Fibroblast of lung (primary cell): ENCODE measurements around the gene F13A1. TPM values are rescaled to one million over a fixed set of nuclear protein-coding genes. Genes with fewer than 3 reads are reported as not detected.

Experiments
- DNase-seq, 2 donors: peaks; one replicate each; pipeline versions ENCODE4 v3.0.0 to v3.0.0-alpha.2; 2010; ENCODE audit warnings: low read depth in 2 of 2
- H2AFZ ChIP-seq: 2 replicates; pipeline ENCODE4 v1.5.1; 2012; ENCODE audit warnings: low read length, control low read depth, inconsistent platforms
- H3K27ac ChIP-seq: 2 replicates; pipeline ENCODE4 v1.5.1; 2011; ENCODE audit warnings: low read length, control low read depth; ENCODE audit not compliant: insufficient read depth
- H3K27me3 ChIP-seq: 2 replicates; pipeline ENCODE4 v1.5.1; 2011; ENCODE audit warnings: mild to moderate bottlenecking, low read length; ENCODE audit not compliant: control insufficient read depth, insufficient read depth
- H3K36me3 ChIP-seq: 2 replicates; pipeline ENCODE4 v1.5.1; 2011; ENCODE audit warnings: low read length; ENCODE audit not compliant: control insufficient read depth, insufficient read depth
- H3K4me1 ChIP-seq: 2 replicates; pipeline ENCODE4 v1.5.1; 2011; ENCODE audit warnings: low read length; ENCODE audit not compliant: control insufficient read depth, insufficient read depth; ENCODE audit errors: extremely low read depth
- H3K4me2 ChIP-seq: 2 replicates; pipeline ENCODE4 v1.5.1; 2011; ENCODE audit warnings: low read length, control low read depth; ENCODE audit not compliant: insufficient read depth; ENCODE audit errors: extremely low read depth
- H3K4me3 ChIP-seq, 4 experiments: fragments of 200-600 bp in 1 of 4; sonication (generic) in 1 of 4; replicated peaks in 1 of 4; 2 replicates each; pipeline ENCODE4 v1.5.1; 2011 to 2016; ENCODE audit warnings: low read length in 4 of 4, low read depth in 3 of 4, mild to moderate bottlenecking in 3 of 4, control low read depth in 2 of 4, inconsistent platforms in 1 of 4, mixed read lengths in 1 of 4; ENCODE audit not compliant: insufficient read depth in 1 of 4; ENCODE audit errors: control extremely low read depth in 1 of 4
- H3K79me2 ChIP-seq: 2 replicates; pipeline ENCODE4 v1.5.1; 2012; ENCODE audit warnings: mild to moderate bottlenecking, low read length, inconsistent platforms; ENCODE audit not compliant: control insufficient read depth, insufficient read depth
- H3K9ac ChIP-seq: 2 replicates; pipeline ENCODE4 v1.5.1; 2011; ENCODE audit warnings: mild to moderate bottlenecking, low read length, control low read depth; ENCODE audit not compliant: insufficient read depth
- H3K9me3 ChIP-seq: 2 replicates; pipeline ENCODE4 v1.5.1; 2012; ENCODE audit warnings: low read depth, low read length; ENCODE audit not compliant: control insufficient read depth, insufficient read depth
- H4K20me1 ChIP-seq: 2 replicates; pipeline ENCODE4 v1.5.1; 2011; ENCODE audit warnings: low read length; ENCODE audit not compliant: control insufficient read depth, insufficient read depth; ENCODE audit errors: extremely low read depth
- EZH2 ChIP-seq: IDR thresholded peaks from 2 replicates; pipeline ENCODE4 v1.5.1; 2012; ENCODE audit warnings: low read length, control low read depth, mild to moderate bottlenecking; ENCODE audit errors: missing control alignments
- polyA plus RNA-seq, 2 donors: library from polyadenylated mRNA; depleted of rRNA in 1 of 2; stranded (reverse) in 1 of 2; unstranded in 1 of 2; fragments of >200 nt; gene quantifications; 2 replicates each; pipeline ENCODE4 v1.2.1, GENCODE V29; 2011 to 2012; ENCODE audit warnings: missing spikeins in 1 of 2
- total RNA-seq: library from RNA; depleted of rRNA; stranded (reverse); fragments of >200 nt; gene quantifications from 2 replicates; pipeline ENCODE4 v1.2.1, GENCODE V29; 2014
- TF ChIP-seq, protein P1 (sequence below), 2 donors: IDR thresholded peaks in 1 of 2; conservative IDR thresholded peaks in 1 of 2; 1 replicate in 1 of 2; 2 replicates in 1 of 2; pipeline ENCODE4 v1.5.1; 2011 to 2012; ENCODE audit warnings: low read length in 2 of 2, control low read depth in 1 of 2, inconsistent platforms in 1 of 2, low read depth in 1 of 2, mild to moderate bottlenecking in 1 of 2

Gene F13A1
- total and polyA plus RNA-seq, 2 donors (not counting 1 experiment from before 2014, with no cell fraction given) = not detected

DNA sequence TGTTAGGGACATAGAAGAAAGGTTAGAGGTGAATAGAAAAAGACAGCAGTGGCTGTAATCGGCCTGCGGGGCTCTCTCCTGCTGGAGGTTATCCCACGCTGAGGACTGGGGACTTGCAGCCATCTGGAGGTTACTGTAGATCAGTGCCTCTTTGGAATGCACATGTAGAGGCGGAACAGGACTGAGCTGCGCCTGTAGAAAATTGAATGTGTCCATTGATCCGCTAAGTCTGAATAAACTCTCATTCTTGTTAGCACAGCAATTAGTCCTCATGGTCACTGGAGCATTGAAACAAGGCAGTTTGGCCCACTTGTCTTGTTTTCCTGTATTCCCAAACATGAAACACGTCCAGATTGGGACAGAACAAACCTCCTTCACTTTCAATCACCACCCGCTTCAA is 46.3 kb upstream of the F13A1 start:
- no peak for DNase-seq
- Histone ChIP-seq H3K9ac (no peak overlapping the region), H3K27ac (no peak overlapping the region), H3K36me3 (no peaks in the 10 kb centered on the region), H3K9me3 (no peaks in the 10 kb centered on the region), H4K20me1 (no peaks in the 10 kb centered on the region), H2AFZ (no peak overlapping the region), H3K27me3 (no peaks in the 10 kb centered on the region), H3K4me3 (no peak overlapping the region), H3K4me2 (no peak overlapping the region), H3K4me1 (no peaks in the 10 kb centered on the region), H3K79me2 (no peaks in the 10 kb centered on the region)
- TF ChIP-seq, protein P1, sequence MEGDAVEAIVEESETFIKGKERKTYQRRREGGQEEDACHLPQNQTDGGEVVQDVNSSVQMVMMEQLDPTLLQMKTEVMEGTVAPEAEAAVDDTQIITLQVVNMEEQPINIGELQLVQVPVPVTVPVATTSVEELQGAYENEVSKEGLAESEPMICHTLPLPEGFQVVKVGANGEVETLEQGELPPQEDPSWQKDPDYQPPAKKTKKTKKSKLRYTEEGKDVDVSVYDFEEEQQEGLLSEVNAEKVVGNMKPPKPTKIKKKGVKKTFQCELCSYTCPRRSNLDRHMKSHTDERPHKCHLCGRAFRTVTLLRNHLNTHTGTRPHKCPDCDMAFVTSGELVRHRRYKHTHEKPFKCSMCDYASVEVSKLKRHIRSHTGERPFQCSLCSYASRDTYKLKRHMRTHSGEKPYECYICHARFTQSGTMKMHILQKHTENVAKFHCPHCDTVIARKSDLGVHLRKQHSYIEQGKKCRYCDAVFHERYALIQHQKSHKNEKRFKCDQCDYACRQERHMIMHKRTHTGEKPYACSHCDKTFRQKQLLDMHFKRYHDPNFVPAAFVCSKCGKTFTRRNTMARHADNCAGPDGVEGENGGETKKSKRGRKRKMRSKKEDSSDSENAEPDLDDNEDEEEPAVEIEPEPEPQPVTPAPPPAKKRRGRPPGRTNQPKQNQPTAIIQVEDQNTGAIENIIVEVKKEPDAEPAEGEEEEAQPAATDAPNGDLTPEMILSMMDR (conservative IDR thresholded peaks at IDR 0.05 in 1 of 2, IDR thresholded peaks at IDR 0.05 in 1 of 2; ENCODE audit: low read depth in 1 of 2, low read length in 2 of 2) = no peak
- no peak for TF ChIP-seq EZH2

DNA sequence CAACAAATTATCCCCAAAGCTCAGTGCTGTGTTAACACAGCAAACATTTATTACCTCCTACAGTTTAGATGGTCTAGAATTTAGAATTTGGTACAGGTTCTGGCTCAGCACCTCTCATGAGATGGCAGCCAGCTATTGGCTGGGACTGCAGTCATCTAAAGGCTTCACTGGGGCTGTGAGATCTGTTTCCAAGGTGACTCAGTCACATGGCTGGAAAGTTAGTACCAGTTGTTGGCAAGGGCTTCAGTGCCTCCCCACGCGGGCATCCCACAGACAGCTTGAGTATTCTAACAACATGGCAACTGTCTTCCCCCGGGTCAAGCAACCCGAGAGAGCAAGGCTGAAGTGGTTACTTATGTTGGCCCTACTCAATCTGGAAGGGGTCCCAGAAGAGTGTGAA is 44.8 kb upstream of the F13A1 start:
- H3K4me2 ChIP-seq = no peak overlapping the region
- no peak overlapping the region for H3K9ac ChIP-seq
- H3K9me3 ChIP-seq = no peaks in the 10 kb centered on the region
- no peaks in the 10 kb centered on the region for H3K27me3 ChIP-seq
- H3K36me3 ChIP-seq = no peaks in the 10 kb centered on the region
- H3K4me1 ChIP-seq = no peaks in the 10 kb centered on the region
- no peak for DNase-seq
- no peaks in the 10 kb centered on the region for H4K20me1 ChIP-seq
- H2AFZ ChIP-seq = no peak overlapping the region
- no peak overlapping the region for H3K4me3 ChIP-seq
- H3K79me2 ChIP-seq = no peaks in the 10 kb centered on the region
- no peak for TF ChIP-seq EZH2
- TF ChIP-seq, protein P1 (conservative IDR thresholded peaks at IDR 0.05 in 1 of 2, IDR thresholded peaks at IDR 0.05 in 1 of 2; ENCODE audit: low read depth in 1 of 2, low read length in 2 of 2) = no peak
- H3K27ac ChIP-seq = no peak overlapping the region

DNA sequence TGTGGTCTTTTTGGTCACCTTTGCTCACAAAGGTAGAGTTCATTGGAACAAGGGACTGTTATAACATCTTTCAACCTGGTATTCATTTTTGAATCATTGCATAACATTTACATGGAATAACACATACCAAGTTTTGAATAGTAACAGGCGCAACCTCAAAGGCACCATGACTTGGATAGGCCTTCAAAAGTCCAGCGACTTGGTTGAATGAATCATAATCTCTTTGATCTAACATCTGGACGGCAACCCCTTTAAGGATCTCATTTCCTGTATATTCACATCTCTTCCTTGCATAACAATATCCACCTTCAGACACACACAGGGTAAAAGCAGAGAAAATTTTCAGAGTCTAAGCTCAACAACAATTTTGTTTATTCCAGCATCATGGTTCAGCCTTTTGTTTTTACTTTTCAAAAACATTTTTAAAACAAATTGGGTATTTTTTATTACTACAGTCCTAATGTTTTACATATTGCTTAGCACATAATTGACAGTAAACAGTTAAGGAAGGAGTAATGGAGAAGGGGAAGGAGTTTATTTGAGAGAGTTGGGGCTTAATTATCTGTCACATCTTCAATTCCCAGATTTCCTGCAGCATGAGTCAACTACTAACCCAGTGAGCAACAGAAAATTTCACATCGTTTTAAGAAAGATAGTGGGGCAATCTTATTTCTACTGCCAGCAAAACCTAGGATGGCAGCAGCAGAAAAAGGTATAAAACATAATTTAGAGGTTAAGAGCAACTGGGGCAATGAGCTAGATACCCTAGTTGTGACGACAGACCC is 41.8 kb upstream of the F13A1 start:
- no peak overlapping the region for H2AFZ ChIP-seq
- no peak overlapping the region for H3K9ac ChIP-seq
- no peak overlapping the region for H3K4me3 ChIP-seq
- H3K4me2 ChIP-seq = no peak overlapping the region
- no peaks in the 10 kb centered on the region for H4K20me1 ChIP-seq
- H3K4me1 ChIP-seq = no peaks in the 10 kb centered on the region
- DNase-seq = peak in 1 of 2 donors; percentile 0
- no peak overlapping the region for H3K27ac ChIP-seq
- no peaks in the 10 kb centered on the region for H3K36me3 ChIP-seq
- no peaks in the 10 kb centered on the region for H3K9me3 ChIP-seq
- H3K79me2 ChIP-seq = no peaks in the 10 kb centered on the region
- no peaks in the 10 kb centered on the region for H3K27me3 ChIP-seq
- TF ChIP-seq, protein P1 (conservative IDR thresholded peaks at IDR 0.05 in 1 of 2, IDR thresholded peaks at IDR 0.05 in 1 of 2; ENCODE audit: low read depth in 1 of 2, low read length in 2 of 2) = no peak
- TF ChIP-seq EZH2 = no peak
